ENCODE measurements around the gene ATP4B.

Gene ATP4B

DNA sequence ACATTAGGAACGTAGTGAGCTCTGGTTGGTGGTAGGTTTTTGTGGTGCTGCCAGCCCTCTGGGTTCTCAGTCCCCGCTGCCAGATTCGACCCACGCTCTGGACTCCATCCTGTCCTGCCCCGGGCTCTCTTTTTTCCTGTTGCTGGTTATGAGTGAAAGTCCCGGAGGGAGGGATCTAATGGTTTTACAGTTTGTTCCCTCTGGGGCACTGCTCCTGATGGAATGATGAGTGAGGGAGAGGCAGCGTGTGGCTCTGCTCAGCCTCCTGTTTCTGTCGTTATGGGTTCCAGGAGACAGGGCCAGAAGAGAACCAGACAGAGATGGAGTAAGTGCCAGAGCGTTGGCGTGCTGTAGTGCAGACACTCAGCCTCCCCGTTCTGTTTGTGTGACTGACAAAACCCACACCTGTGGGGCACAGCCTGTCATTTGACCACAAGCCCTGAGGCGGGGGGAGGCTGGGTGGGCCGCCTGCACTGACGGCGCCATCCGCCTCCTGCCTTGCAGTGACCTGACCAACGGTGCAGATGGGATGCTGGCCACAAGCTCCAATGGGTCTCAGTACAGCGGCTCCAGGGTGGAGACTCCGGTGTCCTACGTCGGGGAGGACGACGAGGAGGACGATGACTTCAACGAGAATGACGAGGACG lies 18.3 kb downstream of the ATP4B start:
- Histone ChIP-seq H4K8ac (ENCODE audit: low read depth, low read length) (no peak overlapping the region), H3K14ac (ENCODE audit: low read length) (no peak overlapping the region), H2BK5ac (ENCODE audit: low read length) (no peak overlapping the region), H2BK12ac (ENCODE audit: low read length) (no peak overlapping the region), H2BK120ac (ENCODE audit: low read depth, low read length) (peak overlapping the region; percentile 41), H2BK15ac (ENCODE audit: low read length) (no peak overlapping the region), H3K9ac (ENCODE audit: low read depth, low read length, poor library complexity) (peak overlapping the region; percentile 12), H3K18ac (ENCODE audit: low read length) (no peak overlapping the region), H3K4me1 (ENCODE audit: control insufficient read depth in 2 of 2, insufficient read depth in 1 of 2, low read depth in 1 of 2, low read length in 2 of 2) (peaks cover 0 to under 1% of the 10 kb centered on the region in 2 donors), H3K36me3 (replicated peaks in 1 of 2; ENCODE audit: control insufficient read depth in 2 of 2, insufficient read depth in 2 of 2, low read length in 2 of 2) (peaks cover 58 to 81% of the 10 kb centered on the region in 2 donors), H4K91ac (ENCODE audit: low read depth, low read length, poor library complexity) (no peak overlapping the region), H3K9me3 (replicated peaks in 1 of 2; ENCODE audit: control insufficient read depth in 2 of 2, insufficient read depth in 1 of 2, low read depth in 1 of 2, low read length in 2 of 2) (peaks cover 29 to 45% of the 10 kb centered on the region in 2 donors), H2AFZ (ENCODE audit: low read length) (no peak overlapping the region), H3K79me1 (ENCODE audit: low read depth, low read length) (peaks cover 12% of the 10 kb centered on the region), H3K23ac (ENCODE audit: low read depth, low read length, poor library complexity) (no peak overlapping the region), H3K4ac (ENCODE audit: low read length) (no peak overlapping the region), H3K4me2 (ENCODE audit: insufficient read depth, low read length, poor library complexity, severe bottlenecking) (no peak overlapping the region), H3K27ac (replicated peaks; ENCODE audit: low read length) (no peak overlapping the region), H3K4me3 (ENCODE audit: low read length in 2 of 2) (peak overlapping the region in 1 of 2 donors; percentile 56), H2AK5ac (ENCODE audit: low read depth, low read length) (peak overlapping the region; percentile 14), H3K27me3 (ENCODE audit: control insufficient read depth in 3 of 3, insufficient read depth in 3 of 3, low read depth in 1 of 3, low read length in 3 of 3) (peaks cover 0 to 2% (median under 1%) of the 10 kb centered on the region in 3 experiments)
- no CpG with 5 or more reads among the region's 27 CpGs for WGBS, 2 donors (ENCODE audit: extremely low coverage in 2 of 2, insufficient read length in 2 of 2, insufficient replicate concordance in 1 of 2)
- DNase-seq (ENCODE audit: low spot score) = no peak

GRCh38 chr13:113638806-113639205 lies 19.2 kb downstream of the ATP4B start:
- H4K8ac ChIP-seq (ENCODE audit: low read depth, low read length) = no peak overlapping the region
- no peak for DNase-seq (ENCODE audit: low spot score)

GRCh38 chr13:113638173-113638746 lies 19.7 kb downstream of the ATP4B start:
- Histone ChIP-seq H2BK120ac (ENCODE audit: low read depth, low read length) (no peak overlapping the region), H3K4ac (ENCODE audit: low read length) (no peak overlapping the region), H3K23ac (ENCODE audit: low read depth, low read length, poor library complexity) (peak overlapping the region; percentile 37), H2BK5ac (ENCODE audit: low read length) (no peak overlapping the region), H3K27me3 (ENCODE audit: control insufficient read depth in 3 of 3, insufficient read depth in 3 of 3, low read depth in 1 of 3, low read length in 3 of 3) (peaks cover 0 to 2% (median 2%) of the 10 kb centered on the region in 3 experiments), H4K8ac (ENCODE audit: low read depth, low read length) (no peak overlapping the region), H3K14ac (ENCODE audit: low read length) (no peak overlapping the region), H3K27ac (replicated peaks; ENCODE audit: low read length) (no peak overlapping the region), H2BK15ac (ENCODE audit: low read length) (no peak overlapping the region), H3K4me1 (ENCODE audit: control insufficient read depth in 2 of 2, insufficient read depth in 1 of 2, low read depth in 1 of 2, low read length in 2 of 2) (peaks cover 0 to 2% of the 10 kb centered on the region in 2 donors), H3K79me1 (ENCODE audit: low read depth, low read length) (peaks cover 12% of the 10 kb centered on the region), H3K4me2 (ENCODE audit: insufficient read depth, low read length, poor library complexity, severe bottlenecking) (no peak overlapping the region), H3K18ac (ENCODE audit: low read length) (no peak overlapping the region), H3K9ac (ENCODE audit: low read depth, low read length, poor library complexity) (no peak overlapping the region), H2AK5ac (ENCODE audit: low read depth, low read length) (no peak overlapping the region), H3K4me3 (ENCODE audit: low read length in 2 of 2) (no peak overlapping the region), H3K9me3 (replicated peaks in 1 of 2; ENCODE audit: control insufficient read depth in 2 of 2, insufficient read depth in 1 of 2, low read depth in 1 of 2, low read length in 2 of 2) (peaks cover 30 to 36% of the 10 kb centered on the region in 2 donors), H4K91ac (ENCODE audit: low read depth, low read length, poor library complexity) (no peak overlapping the region), H2BK12ac (ENCODE audit: low read length) (no peak overlapping the region), H2AFZ (ENCODE audit: low read length) (no peak overlapping the region), H3K36me3 (replicated peaks in 1 of 2; ENCODE audit: control insufficient read depth in 2 of 2, insufficient read depth in 2 of 2, low read length in 2 of 2) (peaks cover 68 to 93% of the 10 kb centered on the region in 2 donors)
- DNase-seq (ENCODE audit: low spot score) = no peak
- WGBS, 2 donors (ENCODE audit: extremely low coverage in 2 of 2, insufficient read length in 2 of 2, insufficient replicate concordance in 1 of 2) = no CpG with 5 or more reads among the region's 37 CpGs

More at GRCh38 chr13:113638806-113639205, 19.2 kb downstream of the ATP4B start:
- peaks cover 64 to 91% of the 10 kb centered on the region in 2 donors for H3K36me3 ChIP-seq (replicated peaks in 1 of 2; ENCODE audit: control insufficient read depth in 2 of 2, insufficient read depth in 2 of 2, low read length in 2 of 2)
- H4K91ac ChIP-seq (ENCODE audit: low read depth, low read length, poor library complexity) = no peak overlapping the region
- H2BK120ac ChIP-seq (ENCODE audit: low read depth, low read length) = no peak overlapping the region
- H3K14ac ChIP-seq (ENCODE audit: low read length) = no peak overlapping the region
- no peak overlapping the region for H3K4me3 ChIP-seq (ENCODE audit: low read length in 2 of 2)
- no peak overlapping the region for H2BK15ac ChIP-seq (ENCODE audit: low read length)
- no peak overlapping the region for H3K4ac ChIP-seq (ENCODE audit: low read length)
- no peak overlapping the region for H2AK5ac ChIP-seq (ENCODE audit: low read depth, low read length)
- H3K9me3 ChIP-seq (replicated peaks in 1 of 2; ENCODE audit: control insufficient read depth in 2 of 2, insufficient read depth in 1 of 2, low read depth in 1 of 2, low read length in 2 of 2) = peaks cover 31 to 40% of the 10 kb centered on the region in 2 donors
- H3K27me3 ChIP-seq (ENCODE audit: control insufficient read depth in 3 of 3, insufficient read depth in 3 of 3, low read depth in 1 of 3, low read length in 3 of 3) = peaks cover 0 to 2% (median 2%) of the 10 kb centered on the region in 3 experiments
- H3K27ac ChIP-seq (replicated peaks; ENCODE audit: low read length) = peak overlapping the region; percentile 13
- H2BK12ac ChIP-seq (ENCODE audit: low read length) = no peak overlapping the region
- no CpG with 5 or more reads among the region's 8 CpGs for WGBS, 2 donors (ENCODE audit: extremely low coverage in 2 of 2, insufficient read length in 2 of 2, insufficient replicate concordance in 1 of 2)
- H3K9ac ChIP-seq (ENCODE audit: low read depth, low read length, poor library complexity) = no peak overlapping the region
- H3K79me1 ChIP-seq (ENCODE audit: low read depth, low read length) = peaks cover 12% of the 10 kb centered on the region
- no peak overlapping the region for H3K23ac ChIP-seq (ENCODE audit: low read depth, low read length, poor library complexity)
- no peak overlapping the region for H2AFZ ChIP-seq (ENCODE audit: low read length)
- H3K18ac ChIP-seq (ENCODE audit: low read length) = peak overlapping the region; percentile 40
- peaks cover 0 to 2% of the 10 kb centered on the region in 2 donors for H3K4me1 ChIP-seq (ENCODE audit: control insufficient read depth in 2 of 2, insufficient read depth in 1 of 2, low read depth in 1 of 2, low read length in 2 of 2)
- H3K4me2 ChIP-seq (ENCODE audit: insufficient read depth, low read length, poor library complexity, severe bottlenecking) = no peak overlapping the region
- H2BK5ac ChIP-seq (ENCODE audit: low read length) = no peak overlapping the region
